Muscle layer of duodenum (tissue), 2 donors: ENCODE measurements around the gene SLX1A.
"Not testable (repeated sequence)": the region's sequence is repeated elsewhere in the genome, so short reads cannot be mapped to it uniquely, and the experiment has no call there.

Source experiments
- H3K27ac ChIP-seq: one replicate; pipeline ENCODE4 v1.7.0; 2013; ENCODE audit warnings: mild to moderate bottlenecking, low read length
- H3K27me3 ChIP-seq: one replicate; pipeline ENCODE4 v1.7.0; 2013; ENCODE audit warnings: low read depth, mild to moderate bottlenecking, control low read depth, low read length
- H3K36me3 ChIP-seq, 2 donors: one replicate each; pipeline ENCODE4 v1.7.0; 2013; ENCODE audit warnings: low read length in 2 of 2, control low read depth in 1 of 2, mild to moderate bottlenecking in 1 of 2; ENCODE audit not compliant: insufficient read depth in 2 of 2, control insufficient read depth in 1 of 2
- H3K4me1 ChIP-seq, 2 donors: one replicate each; pipeline ENCODE4 v1.7.0; 2013; ENCODE audit warnings: low read length in 2 of 2, mild to moderate bottlenecking in 2 of 2, control low read depth in 1 of 2, moderate library complexity in 1 of 2; ENCODE audit not compliant: insufficient read depth in 2 of 2, control insufficient read depth in 1 of 2
- H3K4me3 ChIP-seq, 2 donors: one replicate each; pipeline ENCODE4 v1.7.0; 2013; ENCODE audit warnings: low read length in 2 of 2, low read depth in 1 of 2, mild to moderate bottlenecking in 1 of 2
- H3K9me3 ChIP-seq, 2 donors: one replicate each; pipeline ENCODE4 v1.7.0; 2013; ENCODE audit warnings: low read length in 2 of 2, control low read depth in 1 of 2, mild to moderate bottlenecking in 1 of 2; ENCODE audit not compliant: control insufficient read depth in 1 of 2
- donor health status: healthy.

Gene SLX1A

DNA sequence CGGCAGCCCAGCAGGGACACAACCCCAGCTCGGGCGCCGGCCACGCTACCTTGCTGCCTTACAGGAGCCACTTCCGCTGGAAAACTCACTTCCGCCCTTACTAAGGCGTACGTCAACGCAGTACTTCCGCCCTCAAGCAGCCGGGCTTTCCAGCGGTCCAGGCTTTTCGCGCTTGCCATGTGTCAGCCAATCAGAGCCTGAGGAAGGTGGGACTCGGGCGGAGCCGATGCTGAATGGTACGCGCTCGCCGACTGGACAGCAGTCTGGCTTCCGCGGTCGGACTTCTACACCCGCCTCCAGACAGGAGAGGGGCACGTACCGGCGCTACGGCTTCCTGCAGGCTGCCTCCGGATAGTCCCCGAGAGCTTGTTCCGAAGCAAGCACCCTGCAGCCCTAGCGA is at the start of gene SLX1A, which contains the start of gene BOLA2B:
SLX1A (plus strand) TSS at position 261 of the 400 bp plus-strand sequence. CDS start 210 bp downstream, outside the sequence.
BOLA2B (minus strand) TSS at position 52 of the 400 bp plus-strand sequence. CDS start 71 bp downstream, outside the sequence.
- H3K4me1 ChIP-seq, H3K27me3 ChIP-seq, H3K9me3 ChIP-seq, H3K36me3 ChIP-seq, H3K27ac ChIP-seq: not testable (repeated sequence)
- H3K4me3 ChIP-seq, result peak within 1 kb of the TSS in 1 of 2 donors; percentile 40

DNA sequence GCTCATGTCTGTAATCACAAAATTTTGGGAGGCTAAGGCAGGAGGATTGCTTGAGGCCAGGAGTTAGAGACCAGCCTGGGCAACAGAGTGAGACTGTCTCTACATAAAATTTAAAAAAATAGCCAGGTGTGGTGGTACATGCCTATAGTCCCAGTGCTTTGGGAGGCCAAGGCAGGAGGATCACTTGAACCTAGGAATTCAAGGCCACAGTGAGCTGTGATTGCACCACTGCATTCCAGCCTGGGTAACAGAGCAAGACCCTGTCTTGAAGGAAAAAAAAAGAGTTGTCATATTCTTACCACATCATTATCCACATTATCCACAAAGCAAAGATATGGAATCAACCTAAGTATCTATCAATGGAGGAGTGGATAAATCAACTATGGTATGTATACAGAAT is 49.7 kb upstream of the SLX1A start:
- Histone ChIP-seq H3K4me1 (peaks cover 0 to 4% of the 10 kb centered on the region in 2 donors), H3K4me3 (no peak overlapping the region), H3K27me3 (no peaks in the 10 kb centered on the region), H3K9me3 (no peaks in the 10 kb centered on the region), H3K27ac (no peak overlapping the region), H3K36me3 (no peaks in the 10 kb centered on the region)

DNA sequence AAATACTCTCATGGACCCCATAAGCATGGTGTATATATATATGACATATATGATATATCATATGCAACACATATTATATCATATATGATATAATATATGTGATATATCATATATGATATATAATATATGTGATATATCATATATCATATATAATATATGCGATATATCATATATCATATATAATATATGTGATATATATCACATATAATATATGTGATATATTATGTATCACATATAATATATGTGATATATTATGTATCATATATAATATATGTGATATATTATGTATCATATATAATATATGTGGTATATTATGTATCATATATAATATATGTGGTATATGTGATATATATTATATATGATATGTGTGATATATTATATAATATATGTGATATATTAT is 48.8 kb upstream of the SLX1A start:
- Histone ChIP-seq H3K36me3 (no peaks in the 10 kb centered on the region), H3K9me3 (peaks cover 0 to 4% of the 10 kb centered on the region in 2 donors), H3K4me1 (peaks cover 0 to under 1% of the 10 kb centered on the region in 2 donors), H3K27ac (no peak overlapping the region), H3K4me3 (no peak overlapping the region), H3K27me3 (no peaks in the 10 kb centered on the region)

DNA sequence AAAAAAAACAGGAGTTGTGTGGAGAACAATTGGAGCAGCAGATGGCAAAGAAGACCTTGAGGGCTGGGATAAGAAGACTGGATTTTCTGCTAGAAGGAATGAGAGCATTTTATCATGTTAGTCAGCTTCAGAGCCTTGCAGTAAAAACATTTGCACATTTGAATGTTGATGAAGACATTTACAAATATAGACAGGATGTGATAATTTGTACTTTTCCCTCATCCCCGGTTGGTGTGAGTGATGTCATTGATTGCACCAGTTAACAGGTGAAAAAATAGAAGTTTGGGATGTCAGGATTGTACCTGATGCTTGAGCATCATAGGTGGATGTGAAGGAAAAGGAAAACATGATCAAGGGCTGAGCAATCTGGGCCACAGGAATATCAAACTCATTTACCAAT is 48.0 kb upstream of the SLX1A start:
- no peaks in the 10 kb centered on the region for H3K4me1 ChIP-seq
- no peaks in the 10 kb centered on the region for H3K27me3 ChIP-seq
- no peaks in the 10 kb centered on the region for H3K36me3 ChIP-seq
- H3K27ac ChIP-seq, result no peak overlapping the region
- no peak overlapping the region for H3K4me3 ChIP-seq
- peaks cover 0 to 4% of the 10 kb centered on the region in 2 donors for H3K9me3 ChIP-seq

- Histone ChIP-seq H3K27ac (no peak overlapping the region), H3K4me1 (no peaks in the 10 kb centered on the region), H3K36me3 (no peaks in the 10 kb centered on the region), H3K4me3 (no peak overlapping the region), H3K9me3 (peaks cover 0 to 4% of the 10 kb centered on the region in 2 donors), H3K27me3 (no peaks in the 10 kb centered on the region)
Observed at GRCh38 chr16:30147843-30148510, 45.7 kb upstream of the SLX1A start.

DNA sequence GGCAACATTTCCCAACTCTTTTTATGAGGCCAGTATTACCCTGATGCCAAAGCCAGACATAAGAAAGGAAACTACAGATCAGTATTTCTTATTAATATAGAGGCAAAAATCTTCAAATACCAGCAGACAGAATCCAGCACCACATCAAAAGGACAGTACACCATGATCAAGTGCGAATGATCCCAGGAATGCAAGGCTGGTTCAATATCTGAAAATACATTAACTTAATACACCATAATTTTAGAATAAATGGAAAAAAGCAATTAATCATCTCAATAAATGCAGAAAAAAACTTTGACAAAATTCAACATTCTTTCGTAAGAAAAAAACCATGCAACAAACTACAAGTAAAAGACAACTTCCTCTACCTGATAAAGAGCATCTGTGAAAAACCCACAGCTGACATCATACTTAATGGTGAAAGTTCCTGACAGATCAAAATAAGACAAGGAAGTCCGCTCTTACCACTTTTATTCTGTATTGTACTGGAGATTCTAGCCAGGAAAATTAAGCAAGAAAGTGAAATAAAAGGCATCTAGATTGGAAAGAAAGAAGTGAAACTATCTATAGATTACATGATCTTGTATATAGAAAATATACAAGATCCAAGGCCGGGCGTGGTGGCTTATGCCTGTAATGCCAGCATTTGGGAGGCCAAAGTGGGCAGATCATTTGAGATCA is 44.3 kb upstream of the SLX1A start:
- Histone ChIP-seq H3K27ac (no peak overlapping the region), H3K27me3 (no peaks in the 10 kb centered on the region), H3K4me1 (no peaks in the 10 kb centered on the region), H3K4me3 (no peak overlapping the region), H3K36me3 (no peaks in the 10 kb centered on the region), H3K9me3 (peaks cover 0 to 4% of the 10 kb centered on the region in 2 donors)

DNA sequence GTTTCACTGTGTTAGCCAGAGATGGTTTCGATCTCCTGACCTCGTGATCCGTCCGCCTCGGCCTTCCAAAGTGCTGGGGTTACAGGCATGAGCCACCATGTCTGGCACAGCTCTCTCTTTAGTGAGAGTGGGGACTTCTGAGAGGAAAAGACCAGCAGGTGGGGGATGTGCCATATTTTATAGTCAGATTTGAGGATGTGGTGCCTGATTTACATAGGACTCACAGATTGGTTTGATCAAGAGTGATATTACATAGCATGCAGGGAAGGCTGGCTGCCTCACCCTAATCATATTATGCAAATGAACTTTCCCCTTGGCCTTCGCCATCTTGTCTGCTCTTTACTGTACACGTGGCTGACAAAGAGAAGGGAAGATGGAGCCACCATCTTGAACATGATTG is 42.6 kb upstream of the SLX1A start:
- Histone ChIP-seq H3K4me1 (no peaks in the 10 kb centered on the region), H3K4me3 (no peak overlapping the region), H3K27ac (no peak overlapping the region), H3K27me3 (no peaks in the 10 kb centered on the region), H3K36me3 (no peaks in the 10 kb centered on the region), H3K9me3 (peaks cover 0 to 4% of the 10 kb centered on the region in 2 donors)

DNA sequence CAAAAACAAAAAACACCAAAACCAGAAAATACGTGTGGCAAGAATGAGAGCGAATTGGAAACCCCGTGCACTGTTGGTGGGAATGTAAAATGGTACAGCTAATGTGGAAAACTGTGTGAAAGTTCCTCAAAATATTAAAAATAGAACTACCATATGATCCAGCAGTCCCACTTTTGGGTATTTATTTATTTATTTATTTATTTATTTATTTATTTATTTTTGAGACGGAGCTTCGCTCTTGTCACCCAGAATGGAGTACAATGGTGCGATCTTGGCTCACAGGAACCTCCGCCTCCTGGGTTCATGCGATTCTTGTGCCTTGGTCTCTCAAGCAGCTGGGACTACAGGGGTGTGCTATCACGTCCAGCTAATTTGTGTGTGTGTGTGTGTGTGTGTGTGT is 41.2 kb upstream of the SLX1A start:
- Histone ChIP-seq H3K4me3 (no peak overlapping the region), H3K27me3 (no peaks in the 10 kb centered on the region)

DNA sequence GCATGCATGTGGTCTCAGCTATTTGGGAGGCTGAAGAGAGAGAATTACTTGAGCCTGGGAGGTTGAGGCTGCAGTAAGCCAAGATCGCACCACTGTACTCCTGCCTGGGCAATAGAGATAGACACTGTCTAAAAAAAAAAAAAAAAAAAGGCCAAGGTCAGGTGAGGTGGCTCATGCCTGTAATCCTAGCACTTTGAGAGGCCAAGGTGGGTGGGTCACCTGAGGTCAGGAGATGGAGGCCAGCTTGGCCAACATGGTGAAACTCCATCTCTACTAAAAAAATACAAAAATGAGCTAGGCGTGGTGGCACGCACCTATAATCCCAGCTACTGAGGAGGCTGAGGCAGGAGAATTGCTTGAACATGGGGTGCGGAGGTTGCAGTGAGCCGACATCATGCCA is 38.5 kb upstream of the SLX1A start:
- Histone ChIP-seq H3K4me3 (no peak overlapping the region), H3K27me3 (no peaks in the 10 kb centered on the region), H3K4me1 (no peaks in the 10 kb centered on the region), H3K9me3 (no peaks in the 10 kb centered on the region), H3K27ac (no peak overlapping the region), H3K36me3 (no peaks in the 10 kb centered on the region)

More for the DNA sequence above, 41.2 kb upstream of the SLX1A start:
- peaks cover 0 to 4% of the 10 kb centered on the region in 2 donors for H3K9me3 ChIP-seq
- no peaks in the 10 kb centered on the region for H3K4me1 ChIP-seq
- no peaks in the 10 kb centered on the region for H3K36me3 ChIP-seq
- H3K27ac ChIP-seq, result no peak overlapping the region

GRCh38 chr16:30157214-30157613 is 36.5 kb upstream of the SLX1A start:
- Histone ChIP-seq H3K36me3 (no peaks in the 10 kb centered on the region), H3K4me3 (no peak overlapping the region), H3K4me1 (no peaks in the 10 kb centered on the region), H3K9me3 (no peaks in the 10 kb centered on the region), H3K27me3 (no peaks in the 10 kb centered on the region), H3K27ac (no peak overlapping the region)

GRCh38 chr16:30163538-30163937 is 30.1 kb upstream of the SLX1A start:
- Histone ChIP-seq H3K4me3 (no peak overlapping the region), H3K27ac (no peak overlapping the region), H3K36me3 (no peaks in the 10 kb centered on the region), H3K27me3 (no peaks in the 10 kb centered on the region), H3K4me1 (no peaks in the 10 kb centered on the region), H3K9me3 (no peaks in the 10 kb centered on the region)
